Ishikawa (cell line): ENCODE measurements around the gene CACNA2D3.

Experiments used
- CEBPB ChIP-seq: IDR thresholded peaks from 2 replicates; pipeline ENCODE4 v1.6.1; 2012
- CREB1 ChIP-seq: IDR thresholded peaks from 2 replicates; pipeline ENCODE4 v1.6.1; 2012; ENCODE audit warnings: low read depth
- EGR1 ChIP-seq: IDR thresholded peaks from 2 replicates; pipeline ENCODE4 v1.6.1; 2012
- EP300 ChIP-seq: IDR thresholded peaks from 2 replicates; pipeline ENCODE4 v1.6.1; 2012; ENCODE audit warnings: borderline replicate concordance
- FOXM1 ChIP-seq: IDR thresholded peaks from 2 replicates; pipeline ENCODE4 v1.6.1; 2012; ENCODE audit warnings: low read depth, borderline replicate concordance
- MAX ChIP-seq: IDR thresholded peaks from 2 replicates; pipeline ENCODE4 v1.6.1; 2012
- NFIC ChIP-seq: IDR thresholded peaks from 2 replicates; pipeline ENCODE4 v1.6.1; 2012
- RAD21 ChIP-seq: IDR thresholded peaks from 2 replicates; pipeline ENCODE4 v1.6.1; 2012; ENCODE audit warnings: low read depth
- REST ChIP-seq: IDR thresholded peaks from 2 replicates; pipeline ENCODE4 v1.6.1; 2012; ENCODE audit warnings: low read depth, mild to moderate bottlenecking
- TAF1 ChIP-seq: IDR thresholded peaks from 2 replicates; pipeline ENCODE4 v1.6.1; 2012; ENCODE audit warnings: low read depth, mild to moderate bottlenecking
- TCF12 ChIP-seq: IDR thresholded peaks from 2 replicates; pipeline ENCODE4 v1.6.1; 2012; ENCODE audit warnings: low read depth
- USF1 ChIP-seq: IDR thresholded peaks from 2 replicates; pipeline ENCODE4 v1.6.1; 2012
- YY1 ChIP-seq: IDR thresholded peaks from 2 replicates; pipeline ENCODE4 v1.6.1; 2012; ENCODE audit warnings: low read depth
- ZBTB7A ChIP-seq: IDR thresholded peaks from 2 replicates; pipeline ENCODE4 v1.6.1; 2012; ENCODE audit warnings: low read depth

GRCh38 chr3:54713031-54713430 lies 590.7 kb downstream of the CACNA2D3 start:
- no peak for TF ChIP-seq RAD21
- TF ChIP-seq REST, result no peak
- no peak for TF ChIP-seq YY1
- no peak for TF ChIP-seq EGR1
- TF ChIP-seq ZBTB7A, result no peak
- no peak for TF ChIP-seq MAX
- TF ChIP-seq USF1, result no peak
- TF ChIP-seq NFIC, result no peak
- TF ChIP-seq CEBPB, result no peak
- TF ChIP-seq EP300, result no peak
- no peak for TF ChIP-seq FOXM1
- TF ChIP-seq TCF12, result no peak
- TF ChIP-seq CREB1, result no peak
- TF ChIP-seq TAF1, result no peak
